B cell (primary cell): ENCODE measurements around the gene VAC14. TPM values are rescaled to one million over a fixed set of nuclear protein-coding genes. Genes with fewer than 3 reads are reported as not detected.
A peak's percentile ranks its signal among the peaks of the same experiment; 100 is the strongest.

Experiments used
- ATAC-seq: fragments of 200-7000 bp; cut with Tn5 transposase; one replicate; pipeline ENCODE4 v1.10.0; 2021; ENCODE audit warnings: low read depth, mild to moderate bottlenecking, moderate number of reproducible peaks, moderate library complexity
- CTCF ChIA-PET: fragments of 350-600 bp; sonication (Branson Sonifier 250); formaldehyde crosslinking; loops from one replicate; lab custom pipeline; 2021; ENCODE audit warnings: antibody characterized with exemption, inconsistent platforms; lab: Charles Lee
- POLR2A ChIA-PET: fragments of 350-600 bp; sonication (Branson Sonifier 250); formaldehyde crosslinking; loops from one replicate; lab custom pipeline; 2021; ENCODE audit warnings: antibody characterized with exemption; lab: Charles Lee
- DNase-seq: peaks from one replicate; pipeline ENCODE4 v3.0.0; 2013
- H2AFZ ChIP-seq: 2 replicates; pipeline ENCODE4 v1.6.1; 2012; ENCODE audit warnings: mild to moderate bottlenecking, low read depth, low read length; ENCODE audit not compliant: insufficient read depth, poor library complexity, severe bottlenecking
- H3K27ac ChIP-seq, 2 donors: 1 replicate in 1 of 2; 2 replicates in 1 of 2; pipeline ENCODE4 v1.5.1; 2012 to 2013; ENCODE audit warnings: low read length in 2 of 2, mild to moderate bottlenecking in 2 of 2, moderate library complexity in 1 of 2
- H3K27me3 ChIP-seq, 4 experiments: fragments of 200-600 bp in 1 of 4; sonication (generic) in 1 of 4; replicated peaks in 1 of 4; 1 replicate in 2 of 4; 2 replicates in 2 of 4; pipeline versions ENCODE4 v1.6.1 to v1.7.0; 2013 to 2016; ENCODE audit warnings: low read length in 3 of 4, mild to moderate bottlenecking in 2 of 4, mixed read lengths in 1 of 4, moderate library complexity in 1 of 4; ENCODE audit not compliant: insufficient read depth in 4 of 4, control insufficient read depth in 3 of 4; ENCODE audit errors: control extremely low read depth in 1 of 4
- H3K36me3 ChIP-seq, 2 experiments: replicated peaks in 1 of 2; 1 replicate in 1 of 2; 2 replicates in 1 of 2; pipeline versions ENCODE4 v1.6.1 to v1.7.1; 2013; ENCODE audit warnings: low read length in 1 of 2; ENCODE audit not compliant: insufficient read depth in 2 of 2, control insufficient read depth in 1 of 2; ENCODE audit errors: control extremely low read depth in 1 of 2, extremely low read depth in 1 of 2
- H3K4me1 ChIP-seq, 2 donors: fragments of 200-600 bp in 1 of 2; sonication (generic) in 1 of 2; 1 replicate in 1 of 2; 2 replicates in 1 of 2; pipeline versions ENCODE4 v1.5.1 to v1.6.1; 2013 to 2017; ENCODE audit warnings: low read length in 2 of 2; ENCODE audit not compliant: control insufficient read depth in 2 of 2, insufficient read depth in 2 of 2
- H3K4me2 ChIP-seq: replicated peaks from 2 replicates; pipeline ENCODE3; 2012; ENCODE audit warnings: mild to moderate bottlenecking, low read depth, low read length; ENCODE audit not compliant: poor library complexity, severe bottlenecking
- H3K4me3 ChIP-seq, 5 experiments: fragments of 200-600 bp in 1 of 5; sonication (generic) in 1 of 5; 1 replicate in 3 of 5; 2 replicates in 2 of 5; pipeline versions ENCODE4 v1.5.1 to v1.7.0; 2011 to 2016; ENCODE audit warnings: low read length in 4 of 5, mild to moderate bottlenecking in 4 of 5, low read depth in 2 of 5, control low read depth in 1 of 5, moderate library complexity in 1 of 5; ENCODE audit not compliant: insufficient read depth in 1 of 5; ENCODE audit errors: control extremely low read depth in 1 of 5, extremely low read depth in 1 of 5
- H3K79me2 ChIP-seq: fragments of 200-600 bp; sonication (generic); one replicate; pipeline ENCODE4 v1.6.0; 2016; ENCODE audit warnings: low read length; ENCODE audit not compliant: control insufficient read depth, insufficient read depth
- H3K9ac ChIP-seq: fragments of 200-600 bp; sonication (generic); 2 replicates; pipeline ENCODE4 v1.6.1; 2017; ENCODE audit warnings: mild to moderate bottlenecking, low read length, moderate library complexity
- H3K9me3 ChIP-seq, 3 donors: one replicate each; pipeline versions ENCODE4 v1.6.1 to v1.7.1; 2013; ENCODE audit warnings: low read length in 2 of 3; ENCODE audit not compliant: control insufficient read depth in 2 of 3, insufficient read depth in 1 of 3; ENCODE audit errors: control extremely low read depth in 1 of 3
- H4K20me1 ChIP-seq: 2 replicates; pipeline ENCODE4 v1.6.0; 2012; ENCODE audit warnings: mild to moderate bottlenecking, low read length; ENCODE audit not compliant: insufficient read depth, control insufficient read depth, poor library complexity, severe bottlenecking
- H3K27ac Mint-ChIP-seq: one replicate; pipeline ENCODE4 v1.8.0; 2021; ENCODE audit warnings: mixed read lengths
- H3K27me3 Mint-ChIP-seq: one replicate; pipeline ENCODE4 v1.8.0; 2021; ENCODE audit warnings: mixed read lengths
- H3K4me1 Mint-ChIP-seq: one replicate; pipeline ENCODE4 v1.8.0; 2021; ENCODE audit warnings: mixed read lengths
- H3K4me3 Mint-ChIP-seq: one replicate; pipeline ENCODE4 v1.8.0; 2021; ENCODE audit warnings: mixed read lengths
- H3K9me3 Mint-ChIP-seq: one replicate; pipeline ENCODE4 v1.8.0; 2022; ENCODE audit warnings: mixed read lengths; ENCODE audit not compliant: insufficient read depth
- CTCF ChIP-seq: fragments of 200-600 bp; IDR thresholded peaks from one replicate; pipeline ENCODE4 v1.8.0; 2022; ENCODE audit warnings: antibody characterized with exemption, mild to moderate bottlenecking
- EZH2 ChIP-seq: IDR thresholded peaks from 2 replicates; pipeline ENCODE4 v1.6.1; 2012; ENCODE audit warnings: borderline replicate concordance, low read depth, mild to moderate bottlenecking, moderate library complexity, low read length; ENCODE audit not compliant: insufficient read depth, poor library complexity, severe bottlenecking
- WGBS: methylation state at CpG from one replicate; pipeline ENCODE4 v1.1.5; 2013; ENCODE audit warnings: missing lambda C conversion rate; ENCODE audit not compliant: insufficient coverage; 5-methylcytosine and 5-hydroxymethylcytosine counted together
- intact Hi-C: fragments of 100-400 bp; cut with micrococcal nuclease; formaldehyde crosslinking; loops from one replicate; pipeline ENCODE4 v1.10.0; 2022
- polyA plus RNA-seq: library from polyadenylated mRNA; depleted of rRNA; stranded (reverse); fragments of >200 nt; gene quantifications from 2 replicates; pipeline ENCODE4 v1.2.3, GENCODE V29; 2012
- total RNA-seq, 2 donors: library from RNA; stranded (reverse); fragments of 120-200 nt in 1 of 2; gene quantifications; 1 replicate in 1 of 2; 2 replicates in 1 of 2; pipeline versions ENCODE4 v1.2.3 to v1.2.4, GENCODE V29; 2013 to 2022

Gene VAC14
- total and polyA plus RNA-seq, 2 donors (not counting 1 experiment from before 2014, with no cell fraction given): 42.6 to 64.7 TPM

GRCh38 chr16:70796301-70796700, 4.7 kb downstream of the VAC14 start:
- no peaks in the 10 kb centered on the region for H3K27me3 Mint-ChIP-seq
- Histone ChIP-seq H3K36me3 (peaks cover 5 to 6% of the 10 kb centered on the region in 2 experiments), H3K4me3 (no peak overlapping the region), H3K27me3 (no peaks in the 10 kb centered on the region), H3K4me2 (no peak overlapping the region), H3K9ac (no peak overlapping the region), H2AFZ (no peak overlapping the region), H3K9me3 (no peaks in the 10 kb centered on the region), H3K27ac (peak overlapping the region in 1 of 2 donors; percentile 1), H3K79me2 (peaks cover 94% of the 10 kb centered on the region), H4K20me1 (peaks cover 71% of the 10 kb centered on the region), H3K4me1 (peaks cover 26 to 29% of the 10 kb centered on the region in 2 donors)
- no peak overlapping the region for H3K4me3 Mint-ChIP-seq
- no peak for ATAC-seq
- no peak overlapping the region for H3K27ac Mint-ChIP-seq
- TF ChIP-seq EZH2 (no peak), CTCF (no peak)
- CTCF ChIA-PET: no interaction called here
- WGBS: no CpG with 5 or more reads among the region's 3 CpGs
- no peaks in the 10 kb centered on the region for H3K9me3 Mint-ChIP-seq
- H3K4me1 Mint-ChIP-seq: peaks cover 54% of the 10 kb centered on the region
- POLR2A ChIA-PET: no interaction called here
- intact Hi-C loops: no loop called here
- DNase-seq: no peak

GRCh38 chr16:70795296-70795912, 5.6 kb downstream of the VAC14 start:
- POLR2A ChIA-PET: no interaction called here
- TF ChIP-seq EZH2 (no peak), CTCF (no peak)
- Histone ChIP-seq H3K27me3 (no peaks in the 10 kb centered on the region), H2AFZ (no peak overlapping the region), H3K79me2 (peaks cover 100% of the 10 kb centered on the region), H3K4me1 (peaks cover 23 to 28% of the 10 kb centered on the region in 2 donors), H3K27ac (peak overlapping the region in 1 of 2 donors; percentile 1), H3K9me3 (no peaks in the 10 kb centered on the region), H4K20me1 (peaks cover 80% of the 10 kb centered on the region), H3K4me2 (no peak overlapping the region), H3K36me3 (peaks cover 6 to 7% of the 10 kb centered on the region in 2 experiments), H3K9ac (no peak overlapping the region), H3K4me3 (no peak overlapping the region)
- intact Hi-C loops: no loop called here
- H3K4me3 Mint-ChIP-seq: no peak overlapping the region
- WGBS: 86% methylated on average over 11 of the region's 12 CpGs
- H3K27ac Mint-ChIP-seq: no peak overlapping the region
- DNase-seq: no peak
- no peak for ATAC-seq
- H3K9me3 Mint-ChIP-seq: no peaks in the 10 kb centered on the region
- H3K27me3 Mint-ChIP-seq: no peaks in the 10 kb centered on the region
- CTCF ChIA-PET: no interaction called here
- H3K4me1 Mint-ChIP-seq: peaks cover 49% of the 10 kb centered on the region
